ENCODE results near the gene CARS1. TPM values are rescaled to one million over a fixed set of nuclear protein-coding genes. Genes with fewer than 3 reads are reported as not detected.

The CARS1 gene
- total and polyA plus RNA-seq, 10 of the 15 experiments (the other 5 are each of a cell fraction or from before 2014, with no cell fraction given) = 7.8 to 60.6 (median 45.7) TPM

DNA sequence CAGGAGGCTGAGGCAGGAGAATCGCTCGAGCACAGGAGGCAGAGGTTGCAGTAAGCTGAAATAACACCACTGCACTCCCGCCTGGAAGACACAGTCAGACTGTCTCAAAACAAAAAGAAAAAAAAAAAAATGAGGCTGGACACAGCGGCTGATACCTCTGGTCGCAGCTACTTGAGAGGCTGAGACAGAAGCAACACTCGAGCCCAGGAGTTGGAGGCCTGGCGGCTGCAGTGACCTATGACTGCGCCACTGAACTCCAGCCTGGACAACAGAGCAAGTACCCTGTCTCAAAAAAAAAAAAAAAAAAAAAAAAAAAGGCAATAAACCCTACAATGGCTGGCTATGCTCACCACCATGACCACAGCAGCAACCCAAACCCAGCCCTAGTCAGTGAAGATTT is 76.1 kb downstream of the CARS1 start:
- FAIRE-seq (no peak), ATAC-seq (no peak), DNase-seq (ENCODE audit: low read depth, low spot score) (no peak)
- H3K27ac ChIP-seq (ENCODE audit: control insufficient read depth, insufficient read depth) = no peak overlapping the region
- H3K9ac ChIP-seq (ENCODE audit: control insufficient read depth, insufficient read depth, low read length) = no peak overlapping the region
- RAD21 ChIA-PET (ENCODE audit: unreplicated experiment) = no interaction called here
- no TSS peak for BruUV-seq (replicated peaks)
- POLR2A ChIA-PET = interaction anchor here (0.7 to 1.2 kb wide), 4 partner anchors 9 to 759 kb away, joined by 3 to 4 read pairs (median 4); no protein-coding TSS in a partner anchor
- H3K79me2 ChIP-seq (ENCODE audit: control insufficient read depth, insufficient read depth, low read length) = peaks cover 66% of the 10 kb centered on the region
- H3K4me3 ChIP-seq = no peak overlapping the region
- WGBS (ENCODE audit: insufficient coverage, insufficient replicate concordance, low lambda C conversion rate, missing lambda C conversion rate) = 95% methylated on average over 6 of the region's 8 CpGs
- intact Hi-C loops (cut with micrococcal nuclease; ENCODE audit: unreplicated experiment) = no loop called here
- no peaks in the 10 kb centered on the region for H4K20me1 ChIP-seq (ENCODE audit: control insufficient read depth, insufficient read depth)
- no peak overlapping the region for H2AFZ ChIP-seq (ENCODE audit: control insufficient read depth, low read depth, low read length)
- in situ Hi-C loops (cut with MboI) = no loop called here
- no peaks in the 10 kb centered on the region for H3K4me1 ChIP-seq (ENCODE audit: control insufficient read depth, insufficient read depth, low read length)
- CTCF ChIA-PET = interaction anchor here (0.6 to 3.9 kb wide), 7 partner anchors 9 to 110 kb away, joined by 3 to 13 read pairs (median 3); no protein-coding TSS in a partner anchor
- SMC1A ChIA-PET (ENCODE audit: uncharacterized antibody, unreplicated experiment) = interaction anchor here (1.0 to 1.5 kb wide), 3 partner anchors 9 to 111 kb away, joined by 3 to 7 read pairs (median 5); no protein-coding TSS in a partner anchor
- no peak overlapping the region for H3K4me2 ChIP-seq (ENCODE audit: control insufficient read depth, insufficient read depth)
- no peak for TF ChIP-seq ZZZ3 (IDR thresholded peaks at IDR 0.05; ENCODE audit: control insufficient read depth, insufficient read length, low read depth)
- no peak for TF ChIP-seq ATF7 (IDR thresholded peaks at IDR 0.05; ENCODE audit: low read depth)
- peaks cover 6 to 15% of the 10 kb centered on the region in 2 experiments for H3K36me3 ChIP-seq (ENCODE audit: control insufficient read depth in 2 of 2, insufficient read depth in 2 of 2, low read length in 1 of 2)
- no peaks in the 10 kb centered on the region for H3K9me3 ChIP-seq (replicated peaks; ENCODE audit: control insufficient read depth, insufficient read depth, low read length)
- H3K27me3 ChIP-seq (replicated peaks in 1 of 2; ENCODE audit: control insufficient read depth in 2 of 2, insufficient read depth in 2 of 2, low read length in 1 of 2) = no peaks in the 10 kb centered on the region

GRCh38 chr11:2980168-2980840 is 76.9 kb downstream of the CARS1 start:
- H3K36me3 ChIP-seq (ENCODE audit: control insufficient read depth in 2 of 2, insufficient read depth in 2 of 2, low read length in 1 of 2) = peaks cover 11 to 16% of the 10 kb centered on the region in 2 experiments
- in situ Hi-C loops (cut with MboI) (no loop called here), intact Hi-C loops (cut with micrococcal nuclease; ENCODE audit: unreplicated experiment) (no loop called here)
- DNase-seq (ENCODE audit: low read depth, low spot score) = no peak
- no peak overlapping the region for H3K27ac ChIP-seq (ENCODE audit: control insufficient read depth, insufficient read depth)
- no peaks in the 10 kb centered on the region for H4K20me1 ChIP-seq (ENCODE audit: control insufficient read depth, insufficient read depth)
- H3K4me2 ChIP-seq (ENCODE audit: control insufficient read depth, insufficient read depth) = no peak overlapping the region
- 74% methylated on average over 6 of the region's 6 CpGs for WGBS (ENCODE audit: insufficient coverage, insufficient replicate concordance, low lambda C conversion rate, missing lambda C conversion rate)
- H3K27me3 ChIP-seq (replicated peaks in 1 of 2; ENCODE audit: control insufficient read depth in 2 of 2, insufficient read depth in 2 of 2, low read length in 1 of 2) = no peaks in the 10 kb centered on the region
- RAD21 ChIA-PET (ENCODE audit: unreplicated experiment) = interaction anchor here (0.8 kb wide), 1 partner anchor 10 kb away, joined by 3 read pairs; no protein-coding TSS in a partner anchor
- no peak for ATAC-seq
- SMC1A ChIA-PET (ENCODE audit: uncharacterized antibody, unreplicated experiment) = interaction anchor here (0.9 to 1.5 kb wide), 5 partner anchors 8 to 111 kb away, joined by 3 to 7 read pairs (median 4); no protein-coding TSS in a partner anchor
- CTCF ChIA-PET = interaction anchor here (0.9 to 3.9 kb wide), 5 partner anchors 8 to 111 kb away, joined by 3 to 13 read pairs (median 4); no protein-coding TSS in a partner anchor
- H3K4me1 ChIP-seq (ENCODE audit: control insufficient read depth, insufficient read depth, low read length) = no peaks in the 10 kb centered on the region
- no peak overlapping the region for H3K9ac ChIP-seq (ENCODE audit: control insufficient read depth, insufficient read depth, low read length)
- H3K79me2 ChIP-seq (ENCODE audit: control insufficient read depth, insufficient read depth, low read length) = peaks cover 61% of the 10 kb centered on the region
- no peak overlapping the region for H3K4me3 ChIP-seq
- H2AFZ ChIP-seq (ENCODE audit: control insufficient read depth, low read depth, low read length) = no peak overlapping the region
- no peak for FAIRE-seq
- POLR2A ChIA-PET = interaction anchor here (0.7 to 1.2 kb wide), 3 partner anchors 9 to 760 kb away, joined by 3 to 4 read pairs (median 4); no protein-coding TSS in a partner anchor
- BruUV-seq (replicated peaks) = no TSS peak
- no peaks in the 10 kb centered on the region for H3K9me3 ChIP-seq (replicated peaks; ENCODE audit: control insufficient read depth, insufficient read depth, low read length)
- TF ChIP-seq MEF2B (IDR thresholded peaks at IDR 0.05; ENCODE audit: partially characterized antibody, poor library complexity, severe bottlenecking) (no peak), SIN3A (IDR thresholded peaks at IDR 0.05; ENCODE audit: low read depth, low read length) (no peak), EED (IDR thresholded peaks at IDR 0.05; ENCODE audit: low read depth) (no peak), SUPT20H (IDR thresholded peaks at IDR 0.05; ENCODE audit: borderline replicate concordance, control insufficient read depth, low read depth, low read length) (no peak), SREBF1 (IDR thresholded peaks at IDR 0.05; ENCODE audit: low read length) (no peak), IKZF2 (IDR thresholded peaks at IDR 0.05) (no peak), MXI1 (IDR thresholded peaks at IDR 0.05; ENCODE audit: low read depth, low read length) (no peak), HDAC2 (IDR thresholded peaks at IDR 0.05) (no peak), JUND (IDR thresholded peaks at IDR 0.05; ENCODE audit: low read depth, low read length) (no peak), ATF2 (IDR thresholded peaks at IDR 0.05; ENCODE audit: low read length) (no peak), RCOR1 (conservative IDR thresholded peaks at IDR 0.05; ENCODE audit: low read depth, low read length) (no peak), CREM (IDR thresholded peaks at IDR 0.05; ENCODE audit: low read depth) (no peak)
- TF ChIP-seq, protein P1, sequence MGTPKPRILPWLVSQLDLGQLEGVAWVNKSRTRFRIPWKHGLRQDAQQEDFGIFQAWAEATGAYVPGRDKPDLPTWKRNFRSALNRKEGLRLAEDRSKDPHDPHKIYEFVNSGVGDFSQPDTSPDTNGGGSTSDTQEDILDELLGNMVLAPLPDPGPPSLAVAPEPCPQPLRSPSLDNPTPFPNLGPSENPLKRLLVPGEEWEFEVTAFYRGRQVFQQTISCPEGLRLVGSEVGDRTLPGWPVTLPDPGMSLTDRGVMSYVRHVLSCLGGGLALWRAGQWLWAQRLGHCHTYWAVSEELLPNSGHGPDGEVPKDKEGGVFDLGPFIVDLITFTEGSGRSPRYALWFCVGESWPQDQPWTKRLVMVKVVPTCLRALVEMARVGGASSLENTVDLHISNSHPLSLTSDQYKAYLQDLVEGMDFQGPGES (IDR thresholded peaks at IDR 0.05) = no peak

Data from GM12878 (cell line).